ENCODE data around the gene FOXQ1. TPM values are rescaled to one million over a fixed set of nuclear protein-coding genes. Genes with fewer than 3 reads are reported as not detected.

Gene FOXQ1
- total and polyA plus RNA-seq, 9 of the 15 experiments (the other 6 are each of a cell fraction or from before 2014, with no cell fraction given): not detected

DNA sequence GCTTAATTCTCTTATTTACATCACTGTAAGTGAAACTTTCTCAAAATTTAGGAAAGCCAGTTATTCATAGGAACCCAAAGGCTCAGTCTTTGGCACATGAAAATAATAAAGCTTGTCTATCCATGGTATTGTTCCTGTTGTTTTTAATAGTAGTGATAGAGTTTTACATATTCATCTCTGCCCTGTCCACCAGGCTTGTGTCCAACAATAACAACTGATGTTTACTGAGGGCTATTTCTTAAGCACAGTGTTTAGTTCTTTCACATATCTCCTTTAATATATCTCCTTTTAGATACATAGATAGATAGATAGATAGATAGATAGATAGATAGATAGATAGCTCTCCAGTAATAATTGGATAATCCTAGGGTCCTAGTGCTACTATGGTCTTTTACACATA lies 34.2 kb downstream of the FOXQ1 start:
- in situ Hi-C loops (cut with MboI): no loop called here
- CTCF ChIA-PET (ENCODE audit: low intra/inter-chr PET ratio): no interaction called here
- POLR2A ChIA-PET: no interaction called here
- no peak overlapping the region for H2AFZ ChIP-seq (ENCODE audit: low read depth, low read length)
- no peak overlapping the region for H3K4me3 ChIP-seq
- BruUV-seq (replicated peaks): no TSS peak
- intact Hi-C loops (cut with micrococcal nuclease): no loop called here
- no peaks in the 10 kb centered on the region for H4K20me1 ChIP-seq (replicated peaks; ENCODE audit: control insufficient read depth, insufficient read depth, low read length)
- no peaks in the 10 kb centered on the region for H3K79me2 ChIP-seq (ENCODE audit: control insufficient read depth, insufficient read depth, low read length)
- H3K36me3 ChIP-seq (ENCODE audit: control insufficient read depth, insufficient read depth, low read length): no peaks in the 10 kb centered on the region
- H3K9me1 ChIP-seq (ENCODE audit: control insufficient read depth, insufficient read depth, low read length): no peaks in the 10 kb centered on the region
- ATAC-seq (no peak), FAIRE-seq (no peak), DNase-seq (ENCODE audit: extremely low read depth in 1 of 4, low spot score in 3 of 4) (no peak)
- TF ChIP-seq DACH1 (IDR thresholded peaks at IDR 0.05; ENCODE audit: partially characterized antibody): peak; percentile 19
- no peak for TF ChIP-seq SNRNP70 (optimal IDR thresholded peaks at IDR 0.05; ENCODE audit: low read depth, low read length)
- no peaks in the 10 kb centered on the region for H3K27me3 ChIP-seq (ENCODE audit: control insufficient read depth in 2 of 2, insufficient read depth in 2 of 2, low read length in 2 of 2)
- no peak overlapping the region for H3K27ac ChIP-seq (ENCODE audit: extremely low read depth, low read depth, low read length)
- no peaks in the 10 kb centered on the region; the same call in 1 of the 2 replicates for H3K9me3 ChIP-seq (replicated peaks; ENCODE audit: control insufficient read depth, insufficient read depth, low read depth, low read length)
- H3K4me2 ChIP-seq (ENCODE audit: insufficient read depth, low read length): no peak overlapping the region
- H3K9ac ChIP-seq (ENCODE audit: insufficient read depth in 1 of 2, low read depth in 2 of 2, low read length in 2 of 2): no peak overlapping the region
- H3K4me1 ChIP-seq (replicated peaks in 1 of 2; ENCODE audit: control insufficient read depth in 2 of 2, insufficient read depth in 2 of 2, low read length in 2 of 2): no peaks in the 10 kb centered on the region

DNA sequence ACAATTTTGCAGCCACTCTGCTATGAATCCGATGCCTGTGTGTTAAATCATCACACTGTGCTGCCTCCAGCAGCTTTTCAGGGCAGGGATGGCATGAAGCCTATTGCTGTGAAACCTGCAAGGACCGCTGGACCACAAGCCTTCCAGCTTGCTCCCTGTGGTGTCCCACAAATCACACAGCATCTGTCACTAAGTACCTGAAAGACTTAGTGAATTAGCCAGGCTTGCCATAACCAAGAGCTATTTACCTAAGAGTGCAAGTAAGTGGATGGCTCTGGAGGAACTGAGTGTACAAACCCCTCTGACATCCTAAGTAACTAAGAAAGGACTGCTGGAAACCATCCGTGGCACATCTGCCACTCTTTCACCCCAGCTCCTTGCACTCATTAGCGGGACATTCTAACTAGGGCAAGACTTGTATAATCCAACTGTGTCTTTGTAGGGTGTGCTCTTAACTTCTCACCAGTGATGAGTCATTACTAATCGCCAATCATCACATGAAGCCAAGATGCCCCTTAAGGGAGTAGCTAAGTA lies 34.7 kb downstream of the FOXQ1 start:
- Histone ChIP-seq H3K27me3 (ENCODE audit: control insufficient read depth in 2 of 2, insufficient read depth in 2 of 2, low read length in 2 of 2) (no peaks in the 10 kb centered on the region), H3K27ac (ENCODE audit: extremely low read depth, low read depth, low read length) (no peak overlapping the region), H3K4me2 (ENCODE audit: insufficient read depth, low read length) (no peak overlapping the region), H3K9me3 (replicated peaks; ENCODE audit: control insufficient read depth, insufficient read depth, low read depth, low read length) (no peaks in the 10 kb centered on the region; the same call in 1 of the 2 replicates), H2AFZ (ENCODE audit: low read depth, low read length) (no peak overlapping the region), H3K36me3 (ENCODE audit: control insufficient read depth, insufficient read depth, low read length) (no peaks in the 10 kb centered on the region), H3K79me2 (ENCODE audit: control insufficient read depth, insufficient read depth, low read length) (no peaks in the 10 kb centered on the region), H3K9ac (ENCODE audit: insufficient read depth in 1 of 2, low read depth in 2 of 2, low read length in 2 of 2) (no peak overlapping the region), H3K4me1 (replicated peaks in 1 of 2; ENCODE audit: control insufficient read depth in 2 of 2, insufficient read depth in 2 of 2, low read length in 2 of 2) (no peaks in the 10 kb centered on the region), H3K4me3 (no peak overlapping the region), H3K9me1 (ENCODE audit: control insufficient read depth, insufficient read depth, low read length) (no peaks in the 10 kb centered on the region), H4K20me1 (replicated peaks; ENCODE audit: control insufficient read depth, insufficient read depth, low read length) (no peaks in the 10 kb centered on the region)
- in situ Hi-C loops (cut with MboI) (no loop called here), intact Hi-C loops (cut with micrococcal nuclease) (no loop called here)
- FAIRE-seq (no peak), DNase-seq (ENCODE audit: extremely low read depth in 1 of 4, low spot score in 3 of 4) (no peak), ATAC-seq (no peak)
- TF ChIP-seq WHSC1 (IDR thresholded peaks at IDR 0.05; ENCODE audit: low read length): no peak
- TF ChIP-seq KAT8 (IDR thresholded peaks at IDR 0.05; ENCODE audit: low read depth): no peak
- no peak for TF ChIP-seq ZNF224 (CRISPR knock-in tag; IDR thresholded peaks at IDR 0.05)
- no peak for TF ChIP-seq BCL6 (CRISPR knock-in tag; IDR thresholded peaks at IDR 0.05)
- ChIA-PET POLR2A (interaction anchor here (0.6 kb wide), 1 partner anchor 864 kb away, joined by 3 read pairs; no protein-coding TSS in a partner anchor), CTCF (ENCODE audit: low intra/inter-chr PET ratio) (no interaction called here)
- BruUV-seq (replicated peaks): no TSS peak
- WGBS (ENCODE audit: insufficient coverage, low coverage, missing lambda C conversion rate): 1% methylated on average over 5 of the region's 5 CpGs

Measured in K562 (cell line).